Lower leg skin (tissue), 3 donors: ENCODE measurements around the gene UST.

Experiments
- POLR2A ChIP-seq, 2 donors: fragments of 450-650 bp; IDR thresholded peaks; one replicate each; pipeline ENCODE4 v1.6.1; 2016 to 2017; ENCODE audit warnings: antibody characterized with exemption in 2 of 2, mild to moderate bottlenecking in 1 of 2, moderate library complexity in 1 of 2
- TF ChIP-seq, protein P1 (sequence below), 3 donors: fragments of 450-650 bp; IDR thresholded peaks; one replicate each; pipeline ENCODE4 v1.5.1; 2016; ENCODE audit warnings: antibody characterized with exemption in 3 of 3, mild to moderate bottlenecking in 3 of 3, moderate library complexity in 2 of 3

DNA sequence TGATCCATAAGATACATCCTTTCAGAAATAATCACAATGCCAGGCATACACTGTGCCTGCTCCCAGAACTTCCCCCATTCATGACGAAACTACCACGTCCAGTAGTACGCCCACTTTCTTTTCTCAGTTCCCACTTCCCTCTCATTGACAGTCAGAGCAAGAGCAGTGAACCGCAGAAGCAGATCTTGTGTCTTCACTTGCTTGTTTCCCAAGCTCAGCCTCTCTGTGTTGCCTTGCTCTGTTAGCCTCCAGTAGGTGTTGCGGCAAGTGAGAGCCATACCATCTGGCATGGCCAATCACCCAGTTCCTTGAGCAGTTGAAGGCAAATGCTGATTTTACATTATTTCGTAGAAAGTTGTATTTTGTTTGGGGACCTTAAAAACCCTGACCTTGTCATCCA lies 11.7 kb downstream of the UST start:
- no peak for TF ChIP-seq POLR2A (IDR thresholded peaks at IDR 0.05)
- TF ChIP-seq, protein P1, sequence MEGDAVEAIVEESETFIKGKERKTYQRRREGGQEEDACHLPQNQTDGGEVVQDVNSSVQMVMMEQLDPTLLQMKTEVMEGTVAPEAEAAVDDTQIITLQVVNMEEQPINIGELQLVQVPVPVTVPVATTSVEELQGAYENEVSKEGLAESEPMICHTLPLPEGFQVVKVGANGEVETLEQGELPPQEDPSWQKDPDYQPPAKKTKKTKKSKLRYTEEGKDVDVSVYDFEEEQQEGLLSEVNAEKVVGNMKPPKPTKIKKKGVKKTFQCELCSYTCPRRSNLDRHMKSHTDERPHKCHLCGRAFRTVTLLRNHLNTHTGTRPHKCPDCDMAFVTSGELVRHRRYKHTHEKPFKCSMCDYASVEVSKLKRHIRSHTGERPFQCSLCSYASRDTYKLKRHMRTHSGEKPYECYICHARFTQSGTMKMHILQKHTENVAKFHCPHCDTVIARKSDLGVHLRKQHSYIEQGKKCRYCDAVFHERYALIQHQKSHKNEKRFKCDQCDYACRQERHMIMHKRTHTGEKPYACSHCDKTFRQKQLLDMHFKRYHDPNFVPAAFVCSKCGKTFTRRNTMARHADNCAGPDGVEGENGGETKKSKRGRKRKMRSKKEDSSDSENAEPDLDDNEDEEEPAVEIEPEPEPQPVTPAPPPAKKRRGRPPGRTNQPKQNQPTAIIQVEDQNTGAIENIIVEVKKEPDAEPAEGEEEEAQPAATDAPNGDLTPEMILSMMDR (IDR thresholded peaks at IDR 0.05), result no peak
